ENCODE measurements around the gene PTPRD.

The PTPRD gene

DNA sequence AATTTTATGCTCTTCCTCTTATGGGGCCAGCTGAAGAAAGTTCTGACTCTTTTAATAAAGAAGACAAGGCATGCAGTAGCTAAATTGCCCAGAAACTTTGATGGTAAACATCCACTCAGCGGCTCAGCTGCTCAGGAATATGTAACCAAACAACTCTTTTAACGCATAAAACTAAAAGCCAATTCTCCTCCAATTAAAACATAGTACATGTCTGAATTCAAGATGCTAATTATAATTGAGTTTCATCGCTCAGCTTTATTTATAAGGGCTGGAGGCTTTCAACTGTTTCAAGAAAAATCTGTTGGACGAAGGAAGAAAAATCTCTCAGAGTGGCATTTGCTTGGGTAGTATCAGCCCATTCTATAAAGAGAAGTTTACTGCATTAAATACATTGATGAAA, 359.5 kb downstream of the PTPRD start:
- H3K4me3 ChIP-seq (replicated peaks; ENCODE audit: low read depth, low read length): no peak overlapping the region
- TF ChIP-seq, protein P1, sequence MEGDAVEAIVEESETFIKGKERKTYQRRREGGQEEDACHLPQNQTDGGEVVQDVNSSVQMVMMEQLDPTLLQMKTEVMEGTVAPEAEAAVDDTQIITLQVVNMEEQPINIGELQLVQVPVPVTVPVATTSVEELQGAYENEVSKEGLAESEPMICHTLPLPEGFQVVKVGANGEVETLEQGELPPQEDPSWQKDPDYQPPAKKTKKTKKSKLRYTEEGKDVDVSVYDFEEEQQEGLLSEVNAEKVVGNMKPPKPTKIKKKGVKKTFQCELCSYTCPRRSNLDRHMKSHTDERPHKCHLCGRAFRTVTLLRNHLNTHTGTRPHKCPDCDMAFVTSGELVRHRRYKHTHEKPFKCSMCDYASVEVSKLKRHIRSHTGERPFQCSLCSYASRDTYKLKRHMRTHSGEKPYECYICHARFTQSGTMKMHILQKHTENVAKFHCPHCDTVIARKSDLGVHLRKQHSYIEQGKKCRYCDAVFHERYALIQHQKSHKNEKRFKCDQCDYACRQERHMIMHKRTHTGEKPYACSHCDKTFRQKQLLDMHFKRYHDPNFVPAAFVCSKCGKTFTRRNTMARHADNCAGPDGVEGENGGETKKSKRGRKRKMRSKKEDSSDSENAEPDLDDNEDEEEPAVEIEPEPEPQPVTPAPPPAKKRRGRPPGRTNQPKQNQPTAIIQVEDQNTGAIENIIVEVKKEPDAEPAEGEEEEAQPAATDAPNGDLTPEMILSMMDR (IDR thresholded peaks at IDR 0.05; ENCODE audit: low read depth, low read length, missing control alignments): no peak
- DNase-seq (ENCODE audit: extremely low read depth, low read depth): no peak

DNA sequence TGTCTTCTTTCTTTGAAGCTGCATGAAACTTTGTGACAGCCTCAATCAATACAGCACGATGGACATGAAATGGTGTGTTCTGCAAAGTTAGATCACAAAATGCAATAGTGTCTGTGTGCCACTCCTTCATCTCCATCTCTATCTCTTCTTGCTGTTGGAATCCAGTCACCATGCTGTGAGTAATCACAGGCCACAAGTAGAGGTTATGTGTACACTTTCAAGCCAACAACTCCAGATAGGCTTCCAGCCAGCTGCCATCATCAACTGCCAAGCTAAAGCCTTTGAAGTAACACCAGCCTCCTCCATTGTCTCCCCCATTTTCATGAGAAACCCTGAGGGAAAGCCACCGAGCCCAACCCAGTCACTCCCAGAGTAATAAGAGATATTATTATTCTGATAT, 360.6 kb downstream of the PTPRD start:
- TF ChIP-seq, protein P1 (IDR thresholded peaks at IDR 0.05; ENCODE audit: low read depth, low read length, missing control alignments): no peak
- DNase-seq (ENCODE audit: extremely low read depth, low read depth): no peak
- H3K4me3 ChIP-seq (replicated peaks; ENCODE audit: low read depth, low read length): no peak overlapping the region

DNA sequence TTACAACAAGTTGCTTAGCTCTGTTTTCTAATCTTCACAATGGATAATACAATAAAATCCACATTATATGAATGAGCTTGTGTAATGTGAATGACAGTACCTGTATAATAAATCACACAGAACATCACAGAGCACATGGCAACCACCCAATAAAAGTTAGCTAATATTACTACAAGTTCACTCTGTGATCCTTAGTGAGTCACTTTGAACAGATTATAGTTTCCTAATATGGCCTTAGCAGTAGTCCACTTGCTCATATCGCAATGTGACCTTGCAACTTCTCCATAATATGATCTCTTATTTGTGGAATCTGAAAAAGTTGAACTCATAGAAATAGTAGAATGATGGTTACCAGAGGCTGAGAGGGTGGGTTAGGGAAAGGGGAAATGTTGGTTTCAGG, 361.3 kb downstream of the PTPRD start:
- no peak for DNase-seq (ENCODE audit: extremely low read depth, low read depth)
- TF ChIP-seq, protein P1 (IDR thresholded peaks at IDR 0.05; ENCODE audit: low read depth, low read length, missing control alignments): no peak
- no peak overlapping the region for H3K4me3 ChIP-seq (replicated peaks; ENCODE audit: low read depth, low read length)

DNA sequence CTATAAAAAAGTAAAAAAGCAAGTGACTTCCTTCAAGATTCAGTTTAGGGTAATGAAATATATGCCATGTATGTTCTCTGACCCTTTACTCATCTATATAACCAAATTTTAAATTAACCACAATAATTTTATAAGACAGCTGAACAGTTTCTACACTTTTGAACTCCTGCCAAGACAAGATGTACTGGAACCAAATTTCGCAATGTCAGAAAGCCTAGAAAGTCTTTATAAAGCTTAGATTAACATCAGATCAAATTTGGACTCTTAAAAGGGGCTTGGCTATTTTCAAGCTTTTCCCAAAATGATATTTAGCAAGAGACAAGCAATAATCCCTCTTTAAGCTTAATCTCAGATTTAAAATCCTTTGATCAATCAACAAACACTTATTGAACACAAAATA, 362.6 kb downstream of the PTPRD start:
- TF ChIP-seq, protein P1 (IDR thresholded peaks at IDR 0.05; ENCODE audit: low read depth, low read length, missing control alignments): no peak
- no peak for DNase-seq (ENCODE audit: extremely low read depth, low read depth)
- H3K4me3 ChIP-seq (replicated peaks; ENCODE audit: low read depth, low read length): no peak overlapping the region

DNA sequence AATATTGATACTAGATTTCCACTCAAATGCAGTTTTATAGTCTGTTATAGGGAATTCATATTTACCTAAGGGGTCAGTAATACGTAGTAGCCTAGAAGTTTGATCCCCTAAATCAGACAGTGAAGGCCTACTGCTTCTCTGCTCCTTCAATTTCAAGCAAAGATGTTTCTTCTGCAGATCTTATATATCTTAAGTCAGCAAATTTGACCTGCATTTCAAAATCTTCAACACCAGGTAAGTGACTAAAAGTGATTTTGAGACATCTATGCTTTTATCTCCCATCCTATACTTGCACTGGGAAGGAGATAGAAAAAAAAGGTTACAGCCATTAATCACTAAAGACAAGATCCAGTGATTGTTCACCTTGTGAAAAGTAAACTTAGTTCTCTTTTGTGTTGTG, 363.9 kb downstream of the PTPRD start:
- DNase-seq (ENCODE audit: extremely low read depth, low read depth): no peak
- no peak overlapping the region for H3K4me3 ChIP-seq (replicated peaks; ENCODE audit: low read depth, low read length)
- TF ChIP-seq, protein P1 (IDR thresholded peaks at IDR 0.05; ENCODE audit: low read depth, low read length, missing control alignments): no peak

DNA sequence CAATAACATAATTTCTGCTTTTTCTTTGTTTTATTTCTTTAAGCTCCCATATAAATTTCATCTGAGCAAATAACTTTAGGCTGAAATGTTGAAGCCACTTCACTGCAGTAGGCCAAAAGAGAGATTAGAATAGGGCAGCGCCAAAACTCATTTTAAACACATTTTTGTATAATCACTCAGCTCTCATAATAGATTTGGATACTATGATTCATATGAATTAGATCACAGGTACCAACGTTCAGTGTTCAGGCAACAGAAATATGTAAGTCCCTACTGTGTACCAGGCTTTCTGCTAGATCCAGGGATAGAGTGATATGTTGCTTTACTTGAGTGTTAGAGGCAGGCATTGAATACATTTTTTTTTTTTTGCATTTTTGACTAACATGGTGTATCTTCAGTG, 370.5 kb downstream of the PTPRD start:
- no peak overlapping the region for H3K4me3 ChIP-seq (replicated peaks; ENCODE audit: low read depth, low read length)
- no peak for DNase-seq (ENCODE audit: extremely low read depth, low read depth)
- TF ChIP-seq, protein P1 (IDR thresholded peaks at IDR 0.05; ENCODE audit: low read depth, low read length, missing control alignments): no peak

DNA sequence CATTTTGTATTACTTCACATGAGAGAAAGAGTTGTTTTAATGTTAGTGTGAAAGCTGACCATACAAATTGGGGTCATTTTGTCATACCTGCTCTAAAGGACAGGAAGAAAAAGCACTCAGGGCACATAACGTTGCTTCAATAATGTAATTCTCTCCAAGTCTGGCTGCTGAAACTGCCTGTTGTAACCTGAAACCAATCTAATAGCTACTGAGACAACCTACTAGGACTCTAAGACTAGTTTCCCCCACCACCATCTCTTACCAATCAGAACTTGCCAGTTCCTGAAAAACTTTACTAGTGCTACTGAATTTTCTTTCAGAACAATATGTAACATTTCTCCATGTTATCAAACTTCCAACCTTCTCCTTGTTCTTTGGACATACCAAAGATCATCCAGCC, 374.7 kb downstream of the PTPRD start:
- H3K4me3 ChIP-seq (replicated peaks; ENCODE audit: low read depth, low read length): no peak overlapping the region
- TF ChIP-seq, protein P1 (IDR thresholded peaks at IDR 0.05; ENCODE audit: low read depth, low read length, missing control alignments): no peak
- DNase-seq (ENCODE audit: extremely low read depth, low read depth): no peak
